HepG2 (cell line): ENCODE measurements around the gene MPC2. TPM values are rescaled to one million over a fixed set of nuclear protein-coding genes. Genes with fewer than 3 reads are reported as not detected.

Experiments
- ADNP ChIP-seq: sonication (generic); formaldehyde crosslinking; IDR thresholded peaks from 2 replicates; pipeline ENCODE4 v1.4.0; 2020; ENCODE audit warnings: missing genetic modification reagents
- ELF1 ChIP-seq: sonication (generic); formaldehyde crosslinking; IDR thresholded peaks from 2 replicates; pipeline ENCODE4 v1.4.0; 2020; ENCODE audit warnings: missing genetic modification reagents
- HNRNPL ChIP-seq: fragments of 200-400 bp; formaldehyde crosslinking; IDR thresholded peaks from 2 replicates; pipeline ENCODE4 v1.6.1; 2017; ENCODE audit warnings: mild to moderate bottlenecking, low read depth, low read length
- HOXA5 ChIP-seq: sonication (generic); formaldehyde crosslinking; IDR thresholded peaks from 2 replicates; pipeline ENCODE4 v1.4.0; 2020; ENCODE audit warnings: missing genetic modification reagents
- JUN ChIP-seq: sonication (generic); formaldehyde crosslinking; IDR thresholded peaks from 2 replicates; pipeline ENCODE4 v1.4.0; 2020; ENCODE audit warnings: mild to moderate bottlenecking, missing genetic modification reagents
- MIER3 ChIP-seq: IDR thresholded peaks from 2 replicates; pipeline ENCODE4 v1.6.1; 2016; ENCODE audit warnings: missing compliant biosample characterization, borderline replicate concordance
- ONECUT2 ChIP-seq: sonication (generic); formaldehyde crosslinking; IDR thresholded peaks from 2 replicates; pipeline ENCODE4 v1.4.0; 2020; ENCODE audit warnings: missing genetic modification reagents
- PAX8 ChIP-seq: sonication (generic); formaldehyde crosslinking; IDR thresholded peaks from 2 replicates; pipeline ENCODE4 v1.8.0; 2022; ENCODE audit warnings: mild to moderate bottlenecking, missing genetic modification reagents, borderline replicate concordance
- PRDM15 ChIP-seq: sonication (generic); formaldehyde crosslinking; IDR thresholded peaks from 2 replicates; pipeline ENCODE4 v1.4.0; 2020; ENCODE audit warnings: missing genetic modification reagents
- SAFB2 ChIP-seq: sonication (generic); formaldehyde crosslinking; IDR thresholded peaks from 2 replicates; pipeline ENCODE4 v1.5.1; 2020; ENCODE audit warnings: missing genetic modification reagents, low read depth, mild to moderate bottlenecking, borderline replicate concordance
- SAP130 ChIP-seq: IDR thresholded peaks from 2 replicates; pipeline ENCODE4 v1.6.1; 2016; ENCODE audit warnings: low read depth
- ZBTB20 ChIP-seq: sonication (generic); formaldehyde crosslinking; IDR thresholded peaks from 2 replicates; pipeline ENCODE4 v1.8.1; 2023; ENCODE audit warnings: missing genetic modification reagents, low read depth, mild to moderate bottlenecking, borderline replicate concordance
- ZFP82 ChIP-seq: sonication (generic); formaldehyde crosslinking; IDR thresholded peaks from 2 replicates; pipeline ENCODE4 v1.5.1; 2020; ENCODE audit warnings: mild to moderate bottlenecking, missing genetic modification reagents, borderline replicate concordance
- ZSCAN12 ChIP-seq: sonication (generic); formaldehyde crosslinking; IDR thresholded peaks from 2 replicates; pipeline ENCODE4 v1.9.0; 2021; ENCODE audit warnings: mild to moderate bottlenecking, missing genetic modification reagents
- ZSCAN9 ChIP-seq: IDR thresholded peaks from 2 replicates; pipeline ENCODE4 v1.6.1; 2016; ENCODE audit warnings: borderline replicate concordance
- polyA plus RNA-seq, 8 experiments: library from polyadenylated mRNA; depleted of rRNA in 3 of 8; stranded (reverse) in 7 of 8; unstranded in 1 of 8; fragments of >200 nt; fragmentation: Illumina TruSeq in 4 of 8; extraction: Trizol in 4 of 8; gene quantifications; 2 replicates each; pipeline versions ENCODE4 v1.2.1 to v1.2.3, GENCODE V29; 2011 to 2016; ENCODE audit warnings: low read depth in 4 of 8, missing spikeins in 1 of 8, mixed read lengths in 1 of 8; ENCODE audit not compliant: insufficient read depth in 1 of 8
- total RNA-seq, 5 experiments: library from RNA; depleted of rRNA; stranded (reverse); fragments of >200 nt; fragmentation: Illumina TruSeq; extraction: Trizol; gene quantifications; 2 replicates each; pipeline ENCODE4 v1.2.3, GENCODE V29; 2016; ENCODE audit warnings: low read depth in 1 of 5
- TF ChIP-seq, protein P1 (sequence below): sonication (generic); formaldehyde crosslinking; IDR thresholded peaks from 2 replicates; pipeline ENCODE4 v1.4.0; 2020; ENCODE audit warnings: missing genetic modification reagents, borderline replicate concordance
- TF ChIP-seq, protein P2 (sequence below), 2 experiments: IDR thresholded peaks; 2 replicates each; pipeline ENCODE4 v1.6.1; 2011 to 2012; ENCODE audit warnings: low read length in 2 of 2, borderline replicate concordance in 1 of 2, low read depth in 1 of 2, mild to moderate bottlenecking in 1 of 2, moderate library complexity in 1 of 2

Gene MPC2
- total and polyA plus RNA-seq, 2 of the 13 experiments (the other 11 are each of a cell fraction or from before 2014, with no cell fraction given) = 38.8 to 136 TPM

DNA sequence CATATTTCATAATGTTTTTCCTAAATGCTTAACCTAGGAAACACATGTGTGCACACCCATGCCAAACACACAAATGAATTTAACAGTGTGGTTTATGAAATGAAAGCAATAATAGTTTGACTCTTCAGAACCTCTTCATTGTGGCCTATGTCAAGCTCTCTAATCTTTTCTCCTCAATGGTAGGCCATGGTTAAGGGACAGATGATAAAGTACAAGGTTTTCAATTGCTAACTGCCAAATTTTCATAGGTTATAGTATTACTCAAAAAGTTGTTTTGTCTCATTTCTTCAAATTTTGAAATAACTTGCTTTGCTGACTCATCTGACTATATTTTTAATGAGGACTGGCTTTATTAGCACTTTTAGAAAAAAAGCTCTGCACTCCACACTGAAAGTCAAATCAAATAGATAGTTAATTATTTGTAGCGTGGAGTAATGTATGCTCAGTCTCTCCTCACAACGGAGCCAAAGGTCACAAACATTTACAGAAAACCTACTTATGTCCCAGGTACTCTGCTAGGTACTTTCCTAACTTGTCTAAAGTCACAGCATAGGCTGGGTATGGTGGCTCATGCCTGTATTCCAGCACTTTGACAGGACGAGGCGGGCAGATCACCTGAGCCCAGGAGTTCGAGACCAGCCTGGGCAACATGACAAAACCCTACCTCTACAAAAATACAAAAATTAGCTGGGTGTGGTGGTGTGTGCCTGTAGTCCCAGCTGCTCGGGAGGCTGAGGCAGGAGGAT, 19.9 kb downstream of the MPC2 start (continued):
- TF ChIP-seq ELF1 (no peak), ZSCAN12 (CRISPR knock-in tag) (0 out of 2 replicates have a peak, but pooled peaks have one; percentile 18), SAFB2 (CRISPR knock-in tag) (no peak), MIER3 (CRISPR knock-in tag) (0 out of 2 replicates have a peak, but pooled peaks have one; percentile 59), ZSCAN9 (CRISPR knock-in tag) (peak; percentile 99), HOXA5 (no peak), JUN (CRISPR knock-in tag) (no peak), ONECUT2 (CRISPR knock-in tag) (no peak), ZBTB20 (peak; percentile 65; the same call in 1 of the 2 replicates), ZFP82 (no peak), PRDM15 (CRISPR knock-in tag) (no peak), PAX8 (CRISPR knock-in tag) (no peak), HNRNPL (no peak), ADNP (CRISPR knock-in tag) (peak; percentile 27; the same call in 1 of the 2 replicates), SAP130 (peak; percentile 75)
- TF ChIP-seq, protein P1, sequence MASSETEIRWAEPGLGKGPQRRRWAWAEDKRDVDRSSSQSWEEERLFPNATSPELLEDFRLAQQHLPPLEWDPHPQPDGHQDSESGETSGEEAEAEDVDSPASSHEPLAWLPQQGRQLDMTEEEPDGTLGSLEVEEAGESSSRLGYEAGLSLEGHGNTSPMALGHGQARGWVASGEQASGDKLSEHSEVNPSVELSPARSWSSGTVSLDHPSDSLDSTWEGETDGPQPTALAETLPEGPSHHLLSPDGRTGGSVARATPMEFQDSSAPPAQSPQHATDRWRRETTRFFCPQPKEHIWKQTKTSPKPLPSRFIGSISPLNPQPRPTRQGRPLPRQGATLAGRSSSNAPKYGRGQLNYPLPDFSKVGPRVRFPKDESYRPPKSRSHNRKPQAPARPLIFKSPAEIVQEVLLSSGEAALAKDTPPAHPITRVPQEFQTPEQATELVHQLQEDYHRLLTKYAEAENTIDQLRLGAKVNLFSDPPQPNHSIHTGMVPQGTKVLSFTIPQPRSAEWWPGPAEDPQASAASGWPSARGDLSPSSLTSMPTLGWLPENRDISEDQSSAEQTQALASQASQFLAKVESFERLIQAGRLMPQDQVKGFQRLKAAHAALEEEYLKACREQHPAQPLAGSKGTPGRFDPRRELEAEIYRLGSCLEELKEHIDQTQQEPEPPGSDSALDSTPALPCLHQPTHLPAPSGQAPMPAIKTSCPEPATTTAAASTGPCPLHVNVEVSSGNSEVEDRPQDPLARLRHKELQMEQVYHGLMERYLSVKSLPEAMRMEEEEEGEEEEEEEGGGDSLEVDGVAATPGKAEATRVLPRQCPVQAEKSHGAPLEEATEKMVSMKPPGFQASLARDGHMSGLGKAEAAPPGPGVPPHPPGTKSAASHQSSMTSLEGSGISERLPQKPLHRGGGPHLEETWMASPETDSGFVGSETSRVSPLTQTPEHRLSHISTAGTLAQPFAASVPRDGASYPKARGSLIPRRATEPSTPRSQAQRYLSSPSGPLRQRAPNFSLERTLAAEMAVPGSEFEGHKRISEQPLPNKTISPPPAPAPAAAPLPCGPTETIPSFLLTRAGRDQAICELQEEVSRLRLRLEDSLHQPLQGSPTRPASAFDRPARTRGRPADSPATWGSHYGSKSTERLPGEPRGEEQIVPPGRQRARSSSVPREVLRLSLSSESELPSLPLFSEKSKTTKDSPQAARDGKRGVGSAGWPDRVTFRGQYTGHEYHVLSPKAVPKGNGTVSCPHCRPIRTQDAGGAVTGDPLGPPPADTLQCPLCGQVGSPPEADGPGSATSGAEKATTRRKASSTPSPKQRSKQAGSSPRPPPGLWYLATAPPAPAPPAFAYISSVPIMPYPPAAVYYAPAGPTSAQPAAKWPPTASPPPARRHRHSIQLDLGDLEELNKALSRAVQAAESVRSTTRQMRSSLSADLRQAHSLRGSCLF (CRISPR knock-in tag) = no peak
- TF ChIP-seq, protein P2, sequence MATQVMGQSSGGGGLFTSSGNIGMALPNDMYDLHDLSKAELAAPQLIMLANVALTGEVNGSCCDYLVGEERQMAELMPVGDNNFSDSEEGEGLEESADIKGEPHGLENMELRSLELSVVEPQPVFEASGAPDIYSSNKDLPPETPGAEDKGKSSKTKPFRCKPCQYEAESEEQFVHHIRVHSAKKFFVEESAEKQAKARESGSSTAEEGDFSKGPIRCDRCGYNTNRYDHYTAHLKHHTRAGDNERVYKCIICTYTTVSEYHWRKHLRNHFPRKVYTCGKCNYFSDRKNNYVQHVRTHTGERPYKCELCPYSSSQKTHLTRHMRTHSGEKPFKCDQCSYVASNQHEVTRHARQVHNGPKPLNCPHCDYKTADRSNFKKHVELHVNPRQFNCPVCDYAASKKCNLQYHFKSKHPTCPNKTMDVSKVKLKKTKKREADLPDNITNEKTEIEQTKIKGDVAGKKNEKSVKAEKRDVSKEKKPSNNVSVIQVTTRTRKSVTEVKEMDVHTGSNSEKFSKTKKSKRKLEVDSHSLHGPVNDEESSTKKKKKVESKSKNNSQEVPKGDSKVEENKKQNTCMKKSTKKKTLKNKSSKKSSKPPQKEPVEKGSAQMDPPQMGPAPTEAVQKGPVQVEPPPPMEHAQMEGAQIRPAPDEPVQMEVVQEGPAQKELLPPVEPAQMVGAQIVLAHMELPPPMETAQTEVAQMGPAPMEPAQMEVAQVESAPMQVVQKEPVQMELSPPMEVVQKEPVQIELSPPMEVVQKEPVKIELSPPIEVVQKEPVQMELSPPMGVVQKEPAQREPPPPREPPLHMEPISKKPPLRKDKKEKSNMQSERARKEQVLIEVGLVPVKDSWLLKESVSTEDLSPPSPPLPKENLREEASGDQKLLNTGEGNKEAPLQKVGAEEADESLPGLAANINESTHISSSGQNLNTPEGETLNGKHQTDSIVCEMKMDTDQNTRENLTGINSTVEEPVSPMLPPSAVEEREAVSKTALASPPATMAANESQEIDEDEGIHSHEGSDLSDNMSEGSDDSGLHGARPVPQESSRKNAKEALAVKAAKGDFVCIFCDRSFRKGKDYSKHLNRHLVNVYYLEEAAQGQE (IDR thresholded peaks at IDR 0.05; ENCODE audit: borderline replicate concordance in 1 of 2, low read depth in 1 of 2, low read length in 2 of 2) = no peak
